Astrocyte (in vitro differentiated cells and primary cell): ENCODE measurements around the gene ACAD11. TPM values are rescaled to one million over a fixed set of nuclear protein-coding genes. Genes with fewer than 3 reads are reported as not detected.
A peak's percentile ranks its signal among the peaks of the same experiment; 100 is the strongest.

Source experiments
- DNase-seq: peaks from one replicate; pipeline ENCODE4 v3.0.0-alpha.2; 2010; ENCODE audit warnings: low read depth
- FAIRE-seq: peaks from 2 replicates; lab custom pipeline; 2011; peaks lifted over from hg19 to GRCh38; lab: Jason Lieb, UNC
- H2AFZ ChIP-seq: 2 replicates; pipeline ENCODE4 v1.6.0; 2012; ENCODE audit warnings: low read depth, low read length, inconsistent platforms
- H3K27ac ChIP-seq: 2 replicates; pipeline ENCODE4 v1.5.1; 2011; ENCODE audit warnings: low read depth, low read length, inconsistent platforms
- H3K27me3 ChIP-seq: 2 replicates; pipeline ENCODE4 v1.6.0; 2011; ENCODE audit warnings: low read length, inconsistent platforms; ENCODE audit not compliant: insufficient read depth
- H3K36me3 ChIP-seq: 2 replicates; pipeline ENCODE4 v1.5.1; 2011; ENCODE audit warnings: low read length, inconsistent platforms; ENCODE audit not compliant: insufficient read depth
- H3K4me1 ChIP-seq: 2 replicates; pipeline ENCODE4 v1.5.1; 2011; ENCODE audit warnings: low read length, inconsistent platforms; ENCODE audit not compliant: insufficient read depth
- H3K4me2 ChIP-seq: 2 replicates; pipeline ENCODE4 v1.6.0; 2012; ENCODE audit warnings: low read length, inconsistent platforms
- H3K4me3 ChIP-seq: 2 replicates; pipeline ENCODE4 v1.5.1; 2011; ENCODE audit warnings: low read depth, mild to moderate bottlenecking, low read length, inconsistent platforms; ENCODE audit not compliant: insufficient read depth
- H3K79me2 ChIP-seq: 2 replicates; pipeline ENCODE4 v1.6.0; 2012; ENCODE audit warnings: mild to moderate bottlenecking, low read length, inconsistent platforms; ENCODE audit not compliant: insufficient read depth
- H3K9ac ChIP-seq: 2 replicates; pipeline ENCODE4 v1.6.0; 2012; ENCODE audit warnings: mild to moderate bottlenecking, low read length, inconsistent platforms
- H3K9me3 ChIP-seq: 2 replicates; pipeline ENCODE4 v1.5.1; 2012; ENCODE audit warnings: low read depth, mild to moderate bottlenecking, low read length, inconsistent platforms; ENCODE audit not compliant: insufficient read depth
- H4K20me1 ChIP-seq: 2 replicates; pipeline ENCODE4 v1.6.0; 2012; ENCODE audit warnings: low read length, inconsistent platforms; ENCODE audit not compliant: insufficient read depth
- H3K27ac Mint-ChIP-seq: one replicate; pipeline ENCODE4 v1.8.0; 2021; ENCODE audit warnings: mild to moderate bottlenecking, mixed read lengths; ENCODE audit not compliant: unreplicated experiment
- H3K27me3 Mint-ChIP-seq: one replicate; pipeline ENCODE4 v1.8.0; 2021; ENCODE audit warnings: low read depth, mixed read lengths; ENCODE audit not compliant: unreplicated experiment
- H3K36me3 Mint-ChIP-seq: one replicate; pipeline ENCODE4 v1.8.0; 2021; ENCODE audit warnings: low read depth, mixed read lengths; ENCODE audit not compliant: unreplicated experiment
- H3K4me1 Mint-ChIP-seq: one replicate; pipeline ENCODE4 v1.8.0; 2021; ENCODE audit warnings: low read depth, mixed read lengths; ENCODE audit not compliant: unreplicated experiment
- H3K4me3 Mint-ChIP-seq: one replicate; pipeline ENCODE4 v1.8.0; 2021; ENCODE audit warnings: mild to moderate bottlenecking, moderate library complexity, mixed read lengths; ENCODE audit not compliant: unreplicated experiment
- H3K9me3 Mint-ChIP-seq: one replicate; pipeline ENCODE4 v1.8.0; 2021; ENCODE audit warnings: mild to moderate bottlenecking, mixed read lengths; ENCODE audit not compliant: unreplicated experiment
- CTCF ChIP-seq: IDR thresholded peaks from 2 replicates; pipeline ENCODE4 v1.5.1; 2011; ENCODE audit warnings: low read depth, mild to moderate bottlenecking, inconsistent platforms, low read length, moderate library complexity; ENCODE audit not compliant: insufficient read depth
- EZH2 ChIP-seq: IDR thresholded peaks from 2 replicates; pipeline ENCODE4 v1.6.1; 2012; ENCODE audit warnings: mild to moderate bottlenecking, low read length, inconsistent platforms; ENCODE audit not compliant: insufficient read depth
- total RNA-seq: library from RNA; stranded (reverse); gene quantifications from 2 replicates; pipeline ENCODE4 v1.2.1, GENCODE V29; 2021

ACAD11 gene
- total RNA-seq, 1 donor from 2014 or later: 13.0 TPM

- no peaks in the 10 kb centered on the region for H3K27me3 ChIP-seq
- H3K79me2 ChIP-seq: no peaks in the 10 kb centered on the region
- Mint-ChIP-seq H3K27ac (no peak overlapping the region), H3K27me3 (peaks cover 1% of the 10 kb centered on the region), H3K4me3 (no peak overlapping the region), H3K4me1 (peaks cover 8% of the 10 kb centered on the region), H3K36me3 (no peaks in the 10 kb centered on the region), H3K9me3 (no peaks in the 10 kb centered on the region)
- FAIRE-seq (no peak), DNase-seq (peak; percentile 84)
- H2AFZ ChIP-seq: no peak overlapping the region
- H3K36me3 ChIP-seq: no peaks in the 10 kb centered on the region
- H3K4me3 ChIP-seq: no peak overlapping the region
- H3K9ac ChIP-seq: no peak overlapping the region
- no peaks in the 10 kb centered on the region for H3K9me3 ChIP-seq
- no peak for TF ChIP-seq EZH2
- no peak for TF ChIP-seq CTCF
- H3K4me2 ChIP-seq: peak overlapping the region; percentile 37
- H4K20me1 ChIP-seq: no peaks in the 10 kb centered on the region
- peak overlapping the region; percentile 13 for H3K27ac ChIP-seq
- peaks cover 23% of the 10 kb centered on the region for H3K4me1 ChIP-seq
Measured at GRCh38 chr3:132549890-132550578, 109.6 kb downstream of the ACAD11 start.

GRCh38 chr3:132549169-132549568 lies 110.4 kb downstream of the ACAD11 start:
- Mint-ChIP-seq H3K27me3 (peaks cover 1% of the 10 kb centered on the region), H3K9me3 (no peaks in the 10 kb centered on the region), H3K4me3 (no peak overlapping the region), H3K4me1 (peaks cover 8% of the 10 kb centered on the region), H3K36me3 (no peaks in the 10 kb centered on the region), H3K27ac (no peak overlapping the region)
- Histone ChIP-seq H3K9me3 (no peaks in the 10 kb centered on the region), H3K4me2 (no peak overlapping the region), H3K27me3 (no peaks in the 10 kb centered on the region), H3K79me2 (no peaks in the 10 kb centered on the region), H3K36me3 (no peaks in the 10 kb centered on the region), H2AFZ (no peak overlapping the region), H3K4me1 (peaks cover 23% of the 10 kb centered on the region), H3K4me3 (no peak overlapping the region), H4K20me1 (no peaks in the 10 kb centered on the region), H3K9ac (no peak overlapping the region), H3K27ac (peak overlapping the region; percentile 13)
- DNase-seq: no peak
- FAIRE-seq: no peak
- TF ChIP-seq EZH2: no peak
- no peak for TF ChIP-seq CTCF

DNA sequence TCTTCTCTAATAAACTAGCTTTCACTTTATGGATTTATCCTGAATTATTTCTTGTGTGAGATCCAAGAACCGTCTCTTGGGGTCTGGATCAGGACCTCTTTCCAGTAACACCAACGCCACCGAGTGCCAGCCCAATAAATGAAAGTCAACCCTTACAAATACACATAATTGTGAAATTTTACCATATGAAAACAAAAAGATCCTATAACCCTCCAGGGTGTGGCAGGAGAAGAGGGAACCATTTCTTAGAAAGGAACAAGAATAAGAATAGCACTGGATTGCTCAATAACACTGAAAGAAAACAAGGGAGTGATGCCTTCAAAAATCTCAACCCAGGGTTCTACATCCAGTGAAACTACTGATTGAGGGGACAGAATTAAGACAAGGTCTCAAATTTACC lies 114.1 kb downstream of the ACAD11 start:
- Histone ChIP-seq H3K4me2 (no peak overlapping the region), H3K9me3 (no peaks in the 10 kb centered on the region), H3K27me3 (no peaks in the 10 kb centered on the region), H3K4me1 (peaks cover 29% of the 10 kb centered on the region), H3K27ac (no peak overlapping the region), H3K9ac (no peak overlapping the region), H2AFZ (no peak overlapping the region), H3K79me2 (no peaks in the 10 kb centered on the region), H4K20me1 (no peaks in the 10 kb centered on the region), H3K4me3 (no peak overlapping the region), H3K36me3 (peaks cover 6% of the 10 kb centered on the region)
- peaks cover 6% of the 10 kb centered on the region for H3K36me3 Mint-ChIP-seq
- DNase-seq (no peak), FAIRE-seq (no peak)
- TF ChIP-seq CTCF (no peak), EZH2 (no peak)
- H3K4me3 Mint-ChIP-seq: no peak overlapping the region
- no peak overlapping the region for H3K27ac Mint-ChIP-seq
- no peaks in the 10 kb centered on the region for H3K9me3 Mint-ChIP-seq
- H3K4me1 Mint-ChIP-seq: peaks cover 22% of the 10 kb centered on the region
- H3K27me3 Mint-ChIP-seq: peaks cover 1% of the 10 kb centered on the region
